ENCODE measurements around the gene C6orf52. TPM values are rescaled to one million over a fixed set of nuclear protein-coding genes. Genes with fewer than 3 reads are reported as not detected.
"Not testable (repeated sequence)": the region's sequence is repeated elsewhere in the genome, so short reads cannot be mapped to it uniquely, and the experiment has no call there.

Gene C6orf52
- total RNA-seq, 1 donor from 2014 or later, result 0.77 TPM

GRCh38 chr6:10696655-10697054, 2.2 kb upstream of the C6orf52 start:
- DNase-seq (ENCODE audit: low read depth in 2 of 2), result no peak

- DNase-seq (ENCODE audit: low read depth in 2 of 2), result no peak
These were observed 756 bp upstream of the C6orf52 start for GRCh38 chr6:10695086-10695657.

GRCh38 chr6:10692965-10693538, 1.4 kb downstream of the C6orf52 start:
- DNase-seq (ENCODE audit: low read depth in 2 of 2), result no peak

- no peak for DNase-seq (ENCODE audit: low read depth in 2 of 2)
These were observed 3.6 kb downstream of the C6orf52 start for GRCh38 chr6:10690651-10691445.

GRCh38 chr6:10687582-10687981, 6.8 kb downstream of the C6orf52 start:
- no peak for DNase-seq (ENCODE audit: low read depth in 2 of 2)

- no peak for DNase-seq (ENCODE audit: low read depth in 2 of 2)
These were observed 7.5 kb downstream of the C6orf52 start for GRCh38 chr6:10686901-10687300.

- no peak for DNase-seq (ENCODE audit: low read depth in 2 of 2)
These were observed 9.1 kb downstream of the C6orf52 start for GRCh38 chr6:10685092-10685915.

- no peak for DNase-seq (ENCODE audit: low read depth in 2 of 2)
These were observed 9.8 kb downstream of the C6orf52 start for GRCh38 chr6:10684618-10685017.

GRCh38 chr6:10682355-10682988, 11.9 kb downstream of the C6orf52 start:
- no peak for DNase-seq (ENCODE audit: low read depth in 2 of 2)

GRCh38 chr6:10681795-10682194, 12.6 kb downstream of the C6orf52 start:
- no peak for DNase-seq (ENCODE audit: low read depth in 2 of 2)

- DNase-seq (ENCODE audit: low read depth in 2 of 2), result no peak
These were observed 16.0 kb downstream of the C6orf52 start for GRCh38 chr6:10678456-10678855.

- no peak for DNase-seq (ENCODE audit: low read depth in 2 of 2)
These were observed 18.0 kb downstream of the C6orf52 start for GRCh38 chr6:10676403-10676802.

- no peak for DNase-seq (ENCODE audit: low read depth in 2 of 2)
These were observed 26.1 kb downstream of the C6orf52 start for GRCh38 chr6:10668126-10668917.

- not testable (repeated sequence) for DNase-seq (ENCODE audit: low read depth in 2 of 2)
These were observed 28.8 kb downstream of the C6orf52 start for GRCh38 chr6:10665595-10665994.

GRCh38 chr6:10662742-10663141, 31.7 kb downstream of the C6orf52 start:
- DNase-seq (ENCODE audit: low read depth in 2 of 2), result no peak

GRCh38 chr6:10662207-10662606, 32.2 kb downstream of the C6orf52 start:
- no peak for DNase-seq (ENCODE audit: low read depth in 2 of 2)

- not testable (repeated sequence) for DNase-seq (ENCODE audit: low read depth in 2 of 2)
These were observed 33.8 kb downstream of the C6orf52 start for GRCh38 chr6:10660431-10661191.

- DNase-seq (ENCODE audit: low read depth in 2 of 2), result no peak
These were observed 34.6 kb downstream of the C6orf52 start for GRCh38 chr6:10659699-10660348.

GRCh38 chr6:10658910-10659698, 35.3 kb downstream of the C6orf52 start:
- DNase-seq (ENCODE audit: low read depth in 2 of 2), result no peak

Data from dermis microvascular lymphatic vessel endothelial cell (primary cell).